Neural cell (in vitro differentiated cells): ENCODE data around the gene COBL. TPM values are rescaled to one million over a fixed set of nuclear protein-coding genes. Genes with fewer than 3 reads are reported as not detected.

ENCODE experiments used
- H2AFZ ChIP-seq: fragments of 200-600, 300-800 bp; sonication (generic), shearing (Covaris generic); 2 replicates; pipeline ENCODE4 v1.6.0; 2014; ENCODE audit warnings: low read depth, mild to moderate bottlenecking, antibody characterized with exemption, low read length, moderate library complexity
- H3F3A ChIP-seq: fragments of 200-600 bp; shearing (Covaris generic); 2 replicates; pipeline ENCODE4 v1.6.1; 2016; ENCODE audit warnings: mild to moderate bottlenecking, moderate library complexity, mixed read lengths, antibody characterized with exemption, low read length; ENCODE audit not compliant: insufficient read depth, poor library complexity, severe bottlenecking
- H3K27ac ChIP-seq: fragments of 200-600, 300-800 bp; sonication (generic), shearing (Covaris generic); 2 replicates; pipeline ENCODE4 v1.5.1; 2014; ENCODE audit warnings: mild to moderate bottlenecking, low read length, moderate library complexity
- H3K27me3 ChIP-seq: fragments of 300-800, 200-600 bp; sonication (generic), shearing (Covaris generic); 2 replicates; pipeline ENCODE4 v1.6.0; 2014; ENCODE audit warnings: mild to moderate bottlenecking, low read depth, low read length, moderate library complexity; ENCODE audit not compliant: insufficient read depth
- H3K36me3 ChIP-seq: fragments of 300-800, 200-600 bp; sonication (generic), shearing (Covaris generic); 2 replicates; pipeline ENCODE4 v1.5.1; 2014; ENCODE audit warnings: mild to moderate bottlenecking, antibody characterized with exemption, low read length, moderate library complexity; ENCODE audit not compliant: insufficient read depth
- H3K4me2 ChIP-seq: fragments of 300-800, 200-600 bp; sonication (generic), shearing (Covaris generic); 2 replicates; pipeline ENCODE4 v1.6.0; 2014; ENCODE audit warnings: mild to moderate bottlenecking, low read length
- H3K4me3 ChIP-seq: fragments of 300-800, 200-600 bp; sonication (generic), shearing (Covaris generic); 2 replicates; pipeline ENCODE4 v1.5.1; 2014; ENCODE audit warnings: mild to moderate bottlenecking, low read length, moderate library complexity
- H3K79me2 ChIP-seq: fragments of 200-600 bp; shearing (Covaris generic); replicated peaks from 2 replicates; pipeline ENCODE4 v1.6.0; 2014; ENCODE audit warnings: mild to moderate bottlenecking, low read length, moderate library complexity; ENCODE audit not compliant: insufficient read depth
- H3K9ac ChIP-seq: fragments of 300-800, 200-600 bp; sonication (generic), shearing (Covaris generic); 2 replicates; pipeline ENCODE4 v1.6.1; 2016; ENCODE audit warnings: mild to moderate bottlenecking, low read length, mixed read lengths
- H3K9me2 ChIP-seq: fragments of 200-600 bp; shearing (Covaris generic); 2 replicates; pipeline ENCODE4 v1.6.1; 2016; ENCODE audit warnings: mild to moderate bottlenecking, low read length, mixed read lengths; ENCODE audit not compliant: insufficient read depth
- H3K9me3 ChIP-seq: fragments of 200-600, 300-800 bp; sonication (generic), shearing (Covaris generic); 2 replicates; pipeline ENCODE4 v1.6.1; 2016; ENCODE audit warnings: mild to moderate bottlenecking, mixed run types, low read length, moderate library complexity, mixed read lengths
- H4K20me1 ChIP-seq: fragments of 200-600 bp; shearing (Covaris generic); 2 replicates; pipeline ENCODE4 v1.6.1; 2016; ENCODE audit warnings: mild to moderate bottlenecking, mixed run types; ENCODE audit not compliant: insufficient read depth
- EP300 ChIP-seq: fragments of 450-650 bp; conservative IDR thresholded peaks from 2 replicates; pipeline ENCODE4 v1.6.1; 2014; ENCODE audit warnings: antibody characterized with exemption, mild to moderate bottlenecking, moderate library complexity; ENCODE audit not compliant: poor library complexity, severe bottlenecking
- EZH2 ChIP-seq: fragments of 200-600, 300-800 bp; shearing (Covaris generic), sonication (generic); IDR thresholded peaks from 2 replicates; pipeline ENCODE4 v1.6.1; 2014; ENCODE audit warnings: antibody characterized with exemption, low read length, borderline replicate concordance, mild to moderate bottlenecking; ENCODE audit not compliant: insufficient read depth, poor library complexity, severe bottlenecking
- MXI1 ChIP-seq: fragments of 450-650 bp; conservative IDR thresholded peaks from 2 replicates; pipeline ENCODE4 v1.6.1; 2014; ENCODE audit warnings: antibody characterized with exemption, mild to moderate bottlenecking; ENCODE audit not compliant: poor library complexity, severe bottlenecking
- POLR2AphosphoS5 ChIP-seq: IDR thresholded peaks from 2 replicates; pipeline ENCODE4 v1.6.1; 2012
- RAD21 ChIP-seq: fragments of 450-650 bp; conservative IDR thresholded peaks from 2 replicates; pipeline ENCODE4 v1.6.1; 2014; ENCODE audit warnings: antibody characterized with exemption, mild to moderate bottlenecking, moderate library complexity
- SMC3 ChIP-seq: fragments of 450-650 bp; conservative IDR thresholded peaks from 2 replicates; pipeline ENCODE4 v1.6.1; 2014; ENCODE audit warnings: antibody characterized with exemption, mild to moderate bottlenecking, moderate library complexity; ENCODE audit not compliant: poor library complexity
- TAF1 ChIP-seq: IDR thresholded peaks from 2 replicates; pipeline ENCODE4 v1.6.1; 2012; ENCODE audit warnings: low read depth
- polyA plus RNA-seq: library from polyadenylated mRNA; depleted of rRNA; stranded (reverse); fragments of >200 nt; gene quantifications from 2 replicates; pipeline ENCODE4 v1.2.3, GENCODE V29; 2014
- TF ChIP-seq, protein P1 (sequence below): IDR thresholded peaks from 2 replicates; pipeline ENCODE4 v1.6.1; 2012; ENCODE audit warnings: borderline replicate concordance
- TF ChIP-seq, protein P2 (sequence below): fragments of 450-650 bp; IDR thresholded peaks from 2 replicates; pipeline ENCODE4 v1.5.1; 2014; ENCODE audit warnings: antibody characterized with exemption, mild to moderate bottlenecking, moderate library complexity; ENCODE audit not compliant: poor library complexity, severe bottlenecking

COBL gene
- polyA plus RNA-seq, 1 donor from 2014 or later: 0.12 TPM

DNA sequence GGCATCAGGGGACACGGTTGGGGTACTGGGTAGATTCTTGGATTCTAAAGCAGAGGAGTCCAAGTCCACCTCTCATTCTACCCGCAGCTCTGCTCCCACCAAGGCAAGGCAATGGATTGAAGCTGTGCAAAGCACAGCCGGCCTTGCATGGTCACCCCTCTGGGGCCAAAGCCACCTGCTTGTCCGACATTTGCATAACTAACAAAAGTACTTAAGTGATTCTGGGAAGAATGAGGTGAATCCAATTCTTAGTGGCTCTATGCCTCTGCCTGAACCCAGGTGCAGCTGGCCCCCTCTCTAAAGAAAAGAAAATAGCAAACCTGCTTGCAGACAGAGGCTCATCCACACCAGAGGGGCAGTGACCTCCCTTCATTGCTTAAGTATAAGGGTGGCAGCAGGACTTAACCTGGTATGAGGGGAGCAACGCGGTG, 10.7 kb upstream of the COBL start:
- no peaks in the 10 kb centered on the region for H3K79me2 ChIP-seq

DNA sequence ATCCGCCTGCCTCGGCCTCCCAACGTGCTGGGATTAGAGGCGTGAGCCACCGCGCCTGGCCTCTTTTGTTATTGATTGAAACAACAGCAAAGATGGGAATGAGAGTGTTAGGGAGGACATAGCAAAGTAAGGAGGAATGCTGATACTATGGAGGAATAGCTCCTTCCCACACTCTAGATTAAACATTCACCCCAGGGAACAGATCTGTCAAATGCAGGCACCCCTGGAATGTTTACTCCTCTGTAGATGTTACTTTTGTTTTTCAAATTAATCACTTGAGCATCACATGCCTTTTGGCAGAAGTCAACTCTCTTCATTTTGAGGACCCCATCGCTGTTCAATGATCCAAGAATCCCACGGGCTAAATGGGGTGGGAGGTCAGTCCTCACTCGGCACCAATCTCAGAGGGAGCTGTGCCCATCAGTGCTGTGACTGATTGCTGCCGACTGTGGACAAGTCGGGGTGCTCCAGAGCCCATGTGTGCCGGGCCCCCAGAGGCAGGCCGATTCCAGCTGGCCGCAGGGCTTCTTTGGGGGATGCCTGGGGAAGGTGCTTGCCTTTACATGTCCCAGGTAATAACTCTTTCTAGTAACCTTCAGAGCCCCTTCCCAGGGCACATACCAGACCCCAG, 10.2 kb upstream of the COBL start:
- Histone ChIP-seq H3K79me2 (no peaks in the 10 kb centered on the region), H3K9ac (no peak overlapping the region), H3K4me2 (no peak overlapping the region), H3K4me3 (no peak overlapping the region), H3K27me3 (no peaks in the 10 kb centered on the region), H3K36me3 (no peaks in the 10 kb centered on the region), H3K9me2 (no peaks in the 10 kb centered on the region), H3K9me3 (no peaks in the 10 kb centered on the region), H3K27ac (no peak overlapping the region), H2AFZ (no peak overlapping the region), H3F3A (no peaks in the 10 kb centered on the region), H4K20me1 (no peaks in the 10 kb centered on the region)
- TF ChIP-seq POLR2AphosphoS5 (no peak), TAF1 (no peak)
- TF ChIP-seq, protein P1, sequence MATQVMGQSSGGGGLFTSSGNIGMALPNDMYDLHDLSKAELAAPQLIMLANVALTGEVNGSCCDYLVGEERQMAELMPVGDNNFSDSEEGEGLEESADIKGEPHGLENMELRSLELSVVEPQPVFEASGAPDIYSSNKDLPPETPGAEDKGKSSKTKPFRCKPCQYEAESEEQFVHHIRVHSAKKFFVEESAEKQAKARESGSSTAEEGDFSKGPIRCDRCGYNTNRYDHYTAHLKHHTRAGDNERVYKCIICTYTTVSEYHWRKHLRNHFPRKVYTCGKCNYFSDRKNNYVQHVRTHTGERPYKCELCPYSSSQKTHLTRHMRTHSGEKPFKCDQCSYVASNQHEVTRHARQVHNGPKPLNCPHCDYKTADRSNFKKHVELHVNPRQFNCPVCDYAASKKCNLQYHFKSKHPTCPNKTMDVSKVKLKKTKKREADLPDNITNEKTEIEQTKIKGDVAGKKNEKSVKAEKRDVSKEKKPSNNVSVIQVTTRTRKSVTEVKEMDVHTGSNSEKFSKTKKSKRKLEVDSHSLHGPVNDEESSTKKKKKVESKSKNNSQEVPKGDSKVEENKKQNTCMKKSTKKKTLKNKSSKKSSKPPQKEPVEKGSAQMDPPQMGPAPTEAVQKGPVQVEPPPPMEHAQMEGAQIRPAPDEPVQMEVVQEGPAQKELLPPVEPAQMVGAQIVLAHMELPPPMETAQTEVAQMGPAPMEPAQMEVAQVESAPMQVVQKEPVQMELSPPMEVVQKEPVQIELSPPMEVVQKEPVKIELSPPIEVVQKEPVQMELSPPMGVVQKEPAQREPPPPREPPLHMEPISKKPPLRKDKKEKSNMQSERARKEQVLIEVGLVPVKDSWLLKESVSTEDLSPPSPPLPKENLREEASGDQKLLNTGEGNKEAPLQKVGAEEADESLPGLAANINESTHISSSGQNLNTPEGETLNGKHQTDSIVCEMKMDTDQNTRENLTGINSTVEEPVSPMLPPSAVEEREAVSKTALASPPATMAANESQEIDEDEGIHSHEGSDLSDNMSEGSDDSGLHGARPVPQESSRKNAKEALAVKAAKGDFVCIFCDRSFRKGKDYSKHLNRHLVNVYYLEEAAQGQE: no peak
- TF ChIP-seq, protein P2, sequence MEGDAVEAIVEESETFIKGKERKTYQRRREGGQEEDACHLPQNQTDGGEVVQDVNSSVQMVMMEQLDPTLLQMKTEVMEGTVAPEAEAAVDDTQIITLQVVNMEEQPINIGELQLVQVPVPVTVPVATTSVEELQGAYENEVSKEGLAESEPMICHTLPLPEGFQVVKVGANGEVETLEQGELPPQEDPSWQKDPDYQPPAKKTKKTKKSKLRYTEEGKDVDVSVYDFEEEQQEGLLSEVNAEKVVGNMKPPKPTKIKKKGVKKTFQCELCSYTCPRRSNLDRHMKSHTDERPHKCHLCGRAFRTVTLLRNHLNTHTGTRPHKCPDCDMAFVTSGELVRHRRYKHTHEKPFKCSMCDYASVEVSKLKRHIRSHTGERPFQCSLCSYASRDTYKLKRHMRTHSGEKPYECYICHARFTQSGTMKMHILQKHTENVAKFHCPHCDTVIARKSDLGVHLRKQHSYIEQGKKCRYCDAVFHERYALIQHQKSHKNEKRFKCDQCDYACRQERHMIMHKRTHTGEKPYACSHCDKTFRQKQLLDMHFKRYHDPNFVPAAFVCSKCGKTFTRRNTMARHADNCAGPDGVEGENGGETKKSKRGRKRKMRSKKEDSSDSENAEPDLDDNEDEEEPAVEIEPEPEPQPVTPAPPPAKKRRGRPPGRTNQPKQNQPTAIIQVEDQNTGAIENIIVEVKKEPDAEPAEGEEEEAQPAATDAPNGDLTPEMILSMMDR: no peak

More for the DNA sequence above, 10.7 kb upstream of the COBL start:
- no peak overlapping the region for H2AFZ ChIP-seq
- H3K9ac ChIP-seq: no peak overlapping the region
- no peak overlapping the region for H3K4me3 ChIP-seq
- H3K27ac ChIP-seq: no peak overlapping the region
- no peaks in the 10 kb centered on the region for H3K9me2 ChIP-seq
- H3F3A ChIP-seq: no peaks in the 10 kb centered on the region
- no peak for TF ChIP-seq POLR2AphosphoS5
- no peak for TF ChIP-seq SMC3
- TF ChIP-seq EP300: no peak
- TF ChIP-seq RAD21: no peak
- no peak for TF ChIP-seq EZH2
- TF ChIP-seq MXI1: no peak
- TF ChIP-seq, protein P2: no peak
- no peak for TF ChIP-seq TAF1
- TF ChIP-seq, protein P1: no peak
- H3K36me3 ChIP-seq: no peaks in the 10 kb centered on the region
- H3K27me3 ChIP-seq: no peaks in the 10 kb centered on the region
- H3K4me2 ChIP-seq: no peak overlapping the region
- H4K20me1 ChIP-seq: no peaks in the 10 kb centered on the region
- no peaks in the 10 kb centered on the region for H3K9me3 ChIP-seq
